HG03159 (cell line): ENCODE data around the gene MYG1.

Source experiments
- ATAC-seq: cut with Tn5 transposase; IDR thresholded peaks from one replicate; pipeline ENCODE4 v1.9.1; 2021; ENCODE audit warnings: mild to moderate bottlenecking, moderate library complexity; ENCODE audit not compliant: unreplicated experiment

Gene MYG1

GRCh38 chr12:53352331-53353256, 53.1 kb downstream of the MYG1 start:
- no peak for ATAC-seq

GRCh38 chr12:53353257-53353655, 53.8 kb downstream of the MYG1 start:
- ATAC-seq = no peak

DNA sequence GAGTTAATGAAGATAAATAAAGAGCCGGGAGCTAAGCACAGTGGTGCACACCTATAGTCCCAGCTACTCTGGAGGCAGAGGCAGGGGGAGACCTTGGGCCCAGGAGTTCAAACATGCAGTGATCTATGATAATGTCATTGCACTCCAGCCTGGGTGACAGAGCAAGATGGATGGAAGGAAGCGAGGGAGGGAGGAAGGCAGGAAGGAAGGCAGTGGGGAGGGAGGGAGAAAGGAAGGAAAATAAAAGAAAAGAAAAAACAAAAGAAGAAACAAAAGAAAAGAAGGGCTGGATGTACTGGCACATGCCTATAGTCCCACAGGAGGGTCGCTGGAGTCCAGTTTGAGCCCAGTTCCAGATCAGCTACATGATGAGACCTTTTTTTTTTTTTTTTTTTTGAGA, 55.6 kb downstream of the MYG1 start:
- ATAC-seq = no peak
